ENCODE results near the gene CCNG2. TPM values are rescaled to one million over a fixed set of nuclear protein-coding genes. Genes with fewer than 3 reads are reported as not detected.
A peak's percentile ranks its signal among the peaks of the same experiment; 100 is the strongest.

CCNG2 gene
- total RNA-seq, 1 experiment from 2014 or later, result 10.6 TPM

- Mint-ChIP-seq H3K4me1 (peaks cover 23 to 32% of the 10 kb centered on the region in 2 experiments), H3K9me3 (no peaks in the 10 kb centered on the region), H3K27me3 (ENCODE audit: low read depth) (peaks cover 58% of the 10 kb centered on the region), H3K4me3 (no peak overlapping the region), H3K36me3 (ENCODE audit: insufficient read depth in 1 of 3, low read depth in 3 of 3) (no peaks in the 10 kb centered on the region), H3K27ac (no peak overlapping the region)
- Histone ChIP-seq H2BK20ac (ENCODE audit: low read depth, low read length, poor library complexity, severe bottlenecking) (no peak overlapping the region), H3K79me1 (ENCODE audit: insufficient read depth, low read depth, low read length, poor library complexity, severe bottlenecking) (no peaks in the 10 kb centered on the region), H2BK5ac (ENCODE audit: insufficient read length, low read length) (no peak overlapping the region), H4K20me1 (ENCODE audit: control insufficient read depth, insufficient read depth, insufficient read length) (no peaks in the 10 kb centered on the region), H3K18ac (ENCODE audit: insufficient read length, low read depth, low read length) (no peak overlapping the region), H4K5ac (ENCODE audit: insufficient read length, low read depth, low read length) (no peak overlapping the region), H3K27ac (ENCODE audit: insufficient read length, low read depth, low read length) (no peak overlapping the region), H3K23me2 (ENCODE audit: insufficient read length, low read depth, low read length, poor library complexity, severe bottlenecking) (no peaks in the 10 kb centered on the region), H4K91ac (ENCODE audit: insufficient read length, low read depth, low read length) (no peak overlapping the region), H3K14ac (ENCODE audit: insufficient read depth, low read length) (no peak overlapping the region), H3K27me3 (ENCODE audit: insufficient read depth, low read length) (peaks cover 2% of the 10 kb centered on the region; the same call in 1 of the 2 replicates), H2AFZ (ENCODE audit: low read length) (no peak overlapping the region), H3K4ac (ENCODE audit: low read depth, low read length) (no peak overlapping the region), H3K4me2 (ENCODE audit: insufficient read depth, insufficient read length, low read length) (no peak overlapping the region), H2BK120ac (ENCODE audit: low read depth, low read length, poor library complexity, severe bottlenecking) (no peak overlapping the region), H3K79me2 (ENCODE audit: insufficient read depth, low read length) (no peaks in the 10 kb centered on the region), H4K8ac (replicated peaks; ENCODE audit: insufficient read length, low read depth, low read length) (no peak overlapping the region), H2BK15ac (ENCODE audit: low read depth, low read length) (no peak overlapping the region), H3K9ac (ENCODE audit: extremely low read depth, insufficient read length, low read length) (no peak overlapping the region), H3K56ac (ENCODE audit: insufficient read length, low read depth, low read length) (no peak overlapping the region), H2BK12ac (ENCODE audit: insufficient read length, low read depth, low read length) (no peak overlapping the region), H2AK5ac (ENCODE audit: insufficient read length, low read length) (no peak overlapping the region), H3K9me3 (ENCODE audit: control insufficient read depth, low read depth, low read length) (no peaks in the 10 kb centered on the region), H3K23ac (ENCODE audit: insufficient read length, low read depth, low read length) (no peak overlapping the region), H3K4me1 (ENCODE audit: insufficient read depth, low read length) (no peaks in the 10 kb centered on the region), H3T11ph (ENCODE audit: low read length) (no peak overlapping the region)
- WGBS (ENCODE audit: extremely low coverage, insufficient read length, low lambda C conversion rate), result no CpG with 5 or more reads among the region's 4 CpGs
- no peak for TF ChIP-seq CTCF (conservative IDR thresholded peaks at IDR 0.05)
- DNase-seq, result peak; percentile 29
These were observed 24.7 kb downstream of the CCNG2 start for GRCh38 chr4:77181720-77182119.

All from H9 (cell line).